AG09309 (cell line): ENCODE results near the gene ZBTB46.

Source experiments
- DNase-seq: peaks from one replicate; pipeline ENCODE4 v3.0.0-alpha.2; 2010; ENCODE audit warnings: low read depth
- H3K4me3 ChIP-seq: 2 replicates; pipeline ENCODE4 v1.5.1; 2011; ENCODE audit warnings: mild to moderate bottlenecking, low read depth, low read length, moderate library complexity; ENCODE audit not compliant: control insufficient read depth
- TF ChIP-seq, protein P1 (sequence below): IDR thresholded peaks from 2 replicates; pipeline ENCODE4 v1.5.1; 2011; ENCODE audit warnings: mild to moderate bottlenecking, low read depth, low read length, inconsistent platforms; ENCODE audit not compliant: insufficient read depth, control insufficient read depth; ENCODE audit errors: missing control alignments

The ZBTB46 gene

DNA sequence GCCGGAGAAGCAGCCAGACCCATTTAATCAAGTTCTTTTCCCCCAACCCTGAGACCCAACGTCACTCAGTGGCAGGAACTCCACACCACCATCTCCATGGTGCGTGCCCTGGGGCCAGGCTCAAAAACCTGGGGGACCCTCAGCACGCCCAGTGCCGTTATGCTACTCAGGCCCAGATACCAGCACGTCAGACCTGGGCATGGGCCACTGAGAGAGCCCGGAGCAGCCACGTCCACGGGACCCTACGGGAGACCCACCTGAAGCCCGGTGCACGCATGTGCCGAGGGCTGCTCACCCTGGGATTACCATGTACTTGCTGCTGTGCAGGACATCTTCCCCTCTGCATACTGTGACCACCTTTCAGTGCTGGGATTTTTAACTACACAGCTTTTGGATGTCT is 77.7 kb downstream of the ZBTB46 start:
- H3K4me3 ChIP-seq: no peak overlapping the region
- TF ChIP-seq, protein P1, sequence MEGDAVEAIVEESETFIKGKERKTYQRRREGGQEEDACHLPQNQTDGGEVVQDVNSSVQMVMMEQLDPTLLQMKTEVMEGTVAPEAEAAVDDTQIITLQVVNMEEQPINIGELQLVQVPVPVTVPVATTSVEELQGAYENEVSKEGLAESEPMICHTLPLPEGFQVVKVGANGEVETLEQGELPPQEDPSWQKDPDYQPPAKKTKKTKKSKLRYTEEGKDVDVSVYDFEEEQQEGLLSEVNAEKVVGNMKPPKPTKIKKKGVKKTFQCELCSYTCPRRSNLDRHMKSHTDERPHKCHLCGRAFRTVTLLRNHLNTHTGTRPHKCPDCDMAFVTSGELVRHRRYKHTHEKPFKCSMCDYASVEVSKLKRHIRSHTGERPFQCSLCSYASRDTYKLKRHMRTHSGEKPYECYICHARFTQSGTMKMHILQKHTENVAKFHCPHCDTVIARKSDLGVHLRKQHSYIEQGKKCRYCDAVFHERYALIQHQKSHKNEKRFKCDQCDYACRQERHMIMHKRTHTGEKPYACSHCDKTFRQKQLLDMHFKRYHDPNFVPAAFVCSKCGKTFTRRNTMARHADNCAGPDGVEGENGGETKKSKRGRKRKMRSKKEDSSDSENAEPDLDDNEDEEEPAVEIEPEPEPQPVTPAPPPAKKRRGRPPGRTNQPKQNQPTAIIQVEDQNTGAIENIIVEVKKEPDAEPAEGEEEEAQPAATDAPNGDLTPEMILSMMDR: no peak
- no peak for DNase-seq

DNA sequence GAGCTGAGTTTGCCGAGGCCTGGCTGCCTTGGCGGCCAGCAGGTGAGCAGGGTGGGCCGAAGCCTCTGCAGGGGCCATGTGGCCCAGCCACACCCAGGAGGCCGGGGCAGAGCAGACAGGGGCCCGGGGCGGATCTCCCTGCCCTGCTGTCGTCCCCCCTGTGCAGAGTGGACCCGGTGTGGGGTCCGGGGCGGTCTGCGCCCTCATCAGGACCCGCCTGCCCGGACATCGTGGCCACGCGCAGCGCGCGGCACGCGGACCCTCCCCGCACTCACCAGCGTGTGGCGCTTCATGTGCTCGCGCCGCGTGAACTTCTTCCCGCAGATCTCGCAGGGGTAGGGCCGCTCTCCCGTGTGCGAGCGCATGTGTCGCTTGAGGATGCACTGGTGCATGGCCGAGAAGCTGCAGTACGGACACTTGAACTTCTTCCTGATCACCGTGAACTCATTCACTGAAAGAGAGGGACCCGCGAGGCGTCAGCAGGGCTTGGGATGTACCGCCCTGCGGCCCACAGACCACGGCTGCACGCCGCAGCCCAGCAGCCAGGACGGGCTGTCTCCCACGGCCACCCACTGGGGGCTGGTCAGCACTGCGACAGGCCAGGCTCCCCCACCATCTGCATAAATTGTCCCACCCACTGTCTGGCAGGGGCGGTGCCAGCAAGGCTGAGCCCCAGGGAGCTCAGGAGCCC is 78.5 kb downstream of the ZBTB46 start:
- TF ChIP-seq, protein P1: no peak
- no peak for DNase-seq
- H3K4me3 ChIP-seq: no peak overlapping the region

DNA sequence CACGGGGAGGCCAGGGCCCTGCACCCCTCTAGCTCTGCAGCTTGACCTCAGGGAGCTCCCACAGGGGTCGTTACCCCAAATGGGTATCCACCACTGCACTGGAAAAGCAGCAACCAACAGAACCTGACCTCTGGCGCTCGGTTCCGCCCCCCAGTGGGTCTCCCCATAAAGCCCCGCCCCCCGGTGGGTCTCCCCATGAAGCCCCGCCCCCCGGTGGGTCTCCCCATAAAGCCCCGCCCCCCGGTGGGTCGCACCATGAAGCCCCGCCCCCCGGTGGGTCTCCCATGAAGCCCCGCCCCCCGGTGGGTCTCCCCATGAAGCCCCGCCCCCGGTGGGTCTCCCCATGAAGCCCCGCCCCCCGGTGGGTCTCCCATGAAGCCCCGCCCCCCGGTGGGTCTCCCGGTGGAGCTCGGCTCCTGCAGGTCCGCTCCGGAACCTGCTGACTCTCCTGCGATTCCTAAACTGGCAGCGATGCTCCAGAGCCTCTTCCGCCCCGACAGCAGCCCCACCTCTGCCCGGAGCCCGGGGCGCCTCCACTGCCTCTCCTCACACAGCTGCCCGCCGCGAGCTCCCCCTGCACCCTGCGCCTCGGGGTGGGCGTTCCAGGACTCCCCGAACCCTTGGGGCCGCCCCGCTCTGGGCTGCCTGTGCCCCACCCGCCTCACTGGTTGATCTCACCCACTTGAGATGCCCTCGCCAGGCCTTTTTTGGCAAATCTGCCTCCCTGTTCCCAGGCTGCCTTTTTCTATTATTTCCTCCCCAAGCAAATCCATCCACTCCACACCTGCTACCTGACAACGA is 79.4 kb downstream of the ZBTB46 start:
- H3K4me3 ChIP-seq: no peak overlapping the region
- TF ChIP-seq, protein P1: no peak
- no peak for DNase-seq

GRCh38 chr20:63750807-63751470 is 80.1 kb downstream of the ZBTB46 start:
- no peak overlapping the region for H3K4me3 ChIP-seq
- TF ChIP-seq, protein P1: no peak
- no peak for DNase-seq

- no peak for DNase-seq
- H3K4me3 ChIP-seq: no peak overlapping the region
- TF ChIP-seq, protein P1: no peak
These were observed 81.2 kb downstream of the ZBTB46 start for GRCh38 chr20:63749597-63750508.

- H3K4me3 ChIP-seq: no peak overlapping the region
- DNase-seq: no peak
- TF ChIP-seq, protein P1: no peak
These were observed 82.2 kb downstream of the ZBTB46 start for GRCh38 chr20:63748934-63749270.
